ENCODE data around the gene GSTO2. TPM values are rescaled to one million over a fixed set of nuclear protein-coding genes. Genes with fewer than 3 reads are reported as not detected.

Gene GSTO2
- total RNA-seq, 2 experiments from 2014 or later: 1.6 TPM

DNA sequence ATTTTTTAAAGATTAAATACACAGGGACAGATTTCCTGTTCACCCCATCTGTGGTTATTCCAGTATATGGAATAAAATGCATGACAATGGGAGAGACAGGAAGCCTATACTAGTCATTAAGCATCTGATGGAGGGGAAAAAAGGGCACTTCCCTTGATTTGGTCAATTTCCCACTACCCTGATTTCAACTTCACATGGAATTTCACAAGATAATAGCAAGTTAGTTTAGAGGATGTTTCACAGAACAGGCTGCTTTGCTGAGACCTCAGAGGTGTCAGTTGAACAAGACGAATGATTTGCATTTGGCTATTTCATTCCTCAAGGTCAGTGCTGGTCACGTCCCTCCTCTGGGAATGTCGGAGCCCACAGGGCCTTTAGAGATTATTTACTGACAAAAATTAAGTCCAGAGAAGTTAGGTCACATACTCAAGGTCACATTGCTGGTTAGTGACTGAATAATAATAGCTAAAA is 74.0 kb downstream of the GSTO2 start:
- Histone ChIP-seq H3K36me3 (ENCODE audit: insufficient read depth, low read length) (no peaks in the 10 kb centered on the region), H3K9me3 (ENCODE audit: low read length) (no peaks in the 10 kb centered on the region), H2AFZ (ENCODE audit: low read length) (no peak overlapping the region), H3K4me3 (ENCODE audit: low read depth, low read length, poor library complexity, severe bottlenecking) (no peak overlapping the region), H4K20me1 (ENCODE audit: insufficient read depth, low read length) (no peaks in the 10 kb centered on the region), H3K79me2 (ENCODE audit: insufficient read depth, low read depth, low read length) (no peaks in the 10 kb centered on the region), H3K4me1 (ENCODE audit: insufficient read depth, low read length, poor library complexity, severe bottlenecking) (peaks cover 49% of the 10 kb centered on the region), H3K27ac (ENCODE audit: low read depth, low read length, poor library complexity, severe bottlenecking) (no peak overlapping the region), H3K4me2 (ENCODE audit: low read length) (no peak overlapping the region), H3K9me2 (ENCODE audit: insufficient read depth, low read length) (no peaks in the 10 kb centered on the region)
- BruUV-seq (replicated peaks): no TSS peak
- POLR2A ChIA-PET: interaction anchor here (1.1 kb wide), 1 partner anchor 22 kb away, joined by 6 read pairs; no protein-coding TSS in a partner anchor
- intact Hi-C loops (cut with micrococcal nuclease; ENCODE audit: unreplicated experiment): loop anchor here (10.0 kb wide), 1 partner anchor 428 kb away; the partner anchor contains the start of gene STN1
- DNase-seq (ENCODE audit: low spot score): no peak
- CTCF ChIA-PET (ENCODE audit: unreplicated experiment): no interaction called here
- TF ChIP-seq EZH2phosphoT487 (IDR thresholded peaks at IDR 0.05; ENCODE audit: borderline replicate concordance, low read depth, low read length): no peak
- TF ChIP-seq, protein P1, sequence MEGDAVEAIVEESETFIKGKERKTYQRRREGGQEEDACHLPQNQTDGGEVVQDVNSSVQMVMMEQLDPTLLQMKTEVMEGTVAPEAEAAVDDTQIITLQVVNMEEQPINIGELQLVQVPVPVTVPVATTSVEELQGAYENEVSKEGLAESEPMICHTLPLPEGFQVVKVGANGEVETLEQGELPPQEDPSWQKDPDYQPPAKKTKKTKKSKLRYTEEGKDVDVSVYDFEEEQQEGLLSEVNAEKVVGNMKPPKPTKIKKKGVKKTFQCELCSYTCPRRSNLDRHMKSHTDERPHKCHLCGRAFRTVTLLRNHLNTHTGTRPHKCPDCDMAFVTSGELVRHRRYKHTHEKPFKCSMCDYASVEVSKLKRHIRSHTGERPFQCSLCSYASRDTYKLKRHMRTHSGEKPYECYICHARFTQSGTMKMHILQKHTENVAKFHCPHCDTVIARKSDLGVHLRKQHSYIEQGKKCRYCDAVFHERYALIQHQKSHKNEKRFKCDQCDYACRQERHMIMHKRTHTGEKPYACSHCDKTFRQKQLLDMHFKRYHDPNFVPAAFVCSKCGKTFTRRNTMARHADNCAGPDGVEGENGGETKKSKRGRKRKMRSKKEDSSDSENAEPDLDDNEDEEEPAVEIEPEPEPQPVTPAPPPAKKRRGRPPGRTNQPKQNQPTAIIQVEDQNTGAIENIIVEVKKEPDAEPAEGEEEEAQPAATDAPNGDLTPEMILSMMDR (conservative IDR thresholded peaks at IDR 0.05; ENCODE audit: low read length): no peak

DNA sequence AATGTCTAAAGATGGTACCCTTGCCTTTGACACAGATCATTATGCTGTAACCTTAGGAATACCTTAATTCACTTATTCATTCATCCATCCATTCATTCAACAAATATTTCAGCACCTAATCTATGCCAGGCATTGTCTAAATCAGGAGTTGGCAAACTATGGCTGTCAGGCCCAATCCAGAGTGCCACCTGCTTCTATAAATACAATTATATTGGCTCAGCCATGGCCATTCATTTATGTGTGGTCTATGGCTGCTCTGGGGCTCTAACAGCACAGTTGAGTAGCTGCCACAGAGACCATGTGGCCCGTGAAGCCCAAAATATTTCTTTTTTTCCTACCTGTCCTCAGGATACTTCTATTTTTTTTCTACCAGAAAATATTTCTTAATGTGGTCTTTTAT is 75.2 kb downstream of the GSTO2 start:
- no peaks in the 10 kb centered on the region for H3K79me2 ChIP-seq (ENCODE audit: insufficient read depth, low read depth, low read length)
- no peaks in the 10 kb centered on the region for H3K36me3 ChIP-seq (ENCODE audit: insufficient read depth, low read length)
- DNase-seq (ENCODE audit: low spot score): no peak
- no TSS peak for BruUV-seq (replicated peaks)
- no peak overlapping the region for H3K4me3 ChIP-seq (ENCODE audit: low read depth, low read length, poor library complexity, severe bottlenecking)
- TF ChIP-seq EZH2phosphoT487 (IDR thresholded peaks at IDR 0.05; ENCODE audit: borderline replicate concordance, low read depth, low read length): no peak
- TF ChIP-seq, protein P1 (conservative IDR thresholded peaks at IDR 0.05; ENCODE audit: low read length): no peak
- H3K4me2 ChIP-seq (ENCODE audit: low read length): no peak overlapping the region
- H3K27ac ChIP-seq (ENCODE audit: low read depth, low read length, poor library complexity, severe bottlenecking): no peak overlapping the region
- POLR2A ChIA-PET: no interaction called here
- H3K9me3 ChIP-seq (ENCODE audit: low read length): no peaks in the 10 kb centered on the region
- intact Hi-C loops (cut with micrococcal nuclease; ENCODE audit: unreplicated experiment): loop anchor here (10.0 kb wide), 1 partner anchor 429 kb away; the partner anchor contains the start of gene STN1
- no peak overlapping the region for H2AFZ ChIP-seq (ENCODE audit: low read length)
- H3K4me1 ChIP-seq (ENCODE audit: insufficient read depth, low read length, poor library complexity, severe bottlenecking): peaks cover 58% of the 10 kb centered on the region
- no peaks in the 10 kb centered on the region for H4K20me1 ChIP-seq (ENCODE audit: insufficient read depth, low read length)
- H3K9me2 ChIP-seq (ENCODE audit: insufficient read depth, low read length): no peaks in the 10 kb centered on the region
- CTCF ChIA-PET (ENCODE audit: unreplicated experiment): no interaction called here

DNA sequence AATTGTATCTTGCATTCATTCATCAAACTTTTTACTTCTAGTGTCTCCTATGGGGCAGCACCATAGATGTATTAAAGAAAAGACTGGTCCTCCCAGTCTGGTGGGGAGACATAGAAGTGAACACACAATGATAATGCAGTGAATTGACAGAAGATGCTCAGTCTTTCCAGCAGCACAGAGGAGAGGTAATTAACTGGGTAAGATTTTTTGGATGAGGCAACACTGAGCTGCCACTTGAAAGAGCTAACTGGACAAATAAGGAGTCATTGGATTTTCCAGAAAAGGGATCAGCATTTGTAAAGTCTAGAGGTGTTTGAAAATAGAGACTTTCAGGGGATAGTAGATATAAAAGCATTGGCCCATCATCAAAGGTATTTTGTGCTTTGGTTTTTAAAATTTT is 76.5 kb downstream of the GSTO2 start:
- CTCF ChIA-PET (ENCODE audit: unreplicated experiment): interaction anchor here (0.7 kb wide), 1 partner anchor 39 kb away, joined by 3 read pairs; no protein-coding TSS in a partner anchor
- intact Hi-C loops (cut with micrococcal nuclease; ENCODE audit: unreplicated experiment): loop anchor here (10.0 kb wide), 1 partner anchor 431 kb away; the partner anchor contains the start of gene STN1
- H3K4me1 ChIP-seq (ENCODE audit: insufficient read depth, low read length, poor library complexity, severe bottlenecking): peaks cover 54% of the 10 kb centered on the region
- DNase-seq (ENCODE audit: low spot score): no peak
- no TSS peak for BruUV-seq (replicated peaks)
- no peaks in the 10 kb centered on the region for H4K20me1 ChIP-seq (ENCODE audit: insufficient read depth, low read length)
- no peak overlapping the region for H3K4me3 ChIP-seq (ENCODE audit: low read depth, low read length, poor library complexity, severe bottlenecking)
- POLR2A ChIA-PET: interaction anchor here (1.3 to 3.4 kb wide), 2 partner anchors 9 to 38 kb away, joined by 3 to 18 read pairs; no protein-coding TSS in a partner anchor
- H3K36me3 ChIP-seq (ENCODE audit: insufficient read depth, low read length): no peaks in the 10 kb centered on the region
- H3K4me2 ChIP-seq (ENCODE audit: low read length): no peak overlapping the region
- H3K79me2 ChIP-seq (ENCODE audit: insufficient read depth, low read depth, low read length): no peaks in the 10 kb centered on the region
- H3K9me2 ChIP-seq (ENCODE audit: insufficient read depth, low read length): no peaks in the 10 kb centered on the region
- TF ChIP-seq, protein P1 (conservative IDR thresholded peaks at IDR 0.05; ENCODE audit: low read length): no peak
- TF ChIP-seq EZH2phosphoT487 (IDR thresholded peaks at IDR 0.05; ENCODE audit: borderline replicate concordance, low read depth, low read length): no peak
- no peak overlapping the region for H3K27ac ChIP-seq (ENCODE audit: low read depth, low read length, poor library complexity, severe bottlenecking)
- H2AFZ ChIP-seq (ENCODE audit: low read length): peak overlapping the region; percentile 27; the same call in 1 of the 2 replicates
- H3K9me3 ChIP-seq (ENCODE audit: low read length): no peaks in the 10 kb centered on the region
